Superior temporal gyrus (tissue), 1 donor: ENCODE results near the gene IQCH.
"Not testable (repeated sequence)": the region's sequence is repeated elsewhere in the genome, so short reads cannot be mapped to it uniquely, and the experiment has no call there.

Experiments used
- DNase-seq: peaks from one replicate; pipeline ENCODE4 v3.0.0-alpha.2; 2016; ENCODE audit errors: extremely low spot score

Gene IQCH

GRCh38 chr15:67436351-67437250 is 182.0 kb downstream of the IQCH start:
- not testable (repeated sequence) for DNase-seq

- no peak for DNase-seq
Measured at GRCh38 chr15:67444100-67444499, 189.5 kb downstream of the IQCH start.

GRCh38 chr15:67446449-67446848 is 191.9 kb downstream of the IQCH start:
- no peak for DNase-seq

DNA sequence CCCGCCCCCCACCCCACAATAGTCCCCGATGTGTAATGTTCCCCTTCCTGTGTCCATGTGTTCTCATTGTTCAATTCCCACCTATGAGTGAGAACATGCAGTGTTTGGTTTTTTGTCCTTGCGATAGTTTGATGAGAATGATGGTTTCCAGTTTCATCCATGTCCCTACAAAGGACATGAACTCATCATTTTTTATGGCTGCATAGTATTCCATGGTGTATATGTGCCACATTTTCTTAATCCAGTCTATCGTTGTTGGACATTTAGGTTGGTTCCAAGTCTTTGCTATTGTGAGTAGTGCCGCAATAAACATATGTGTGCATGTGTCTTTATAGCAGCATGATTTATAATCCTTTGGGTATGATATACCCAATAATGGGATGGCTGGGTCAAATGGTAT is 193.8 kb downstream of the IQCH start:
- DNase-seq = not testable (repeated sequence)

DNA sequence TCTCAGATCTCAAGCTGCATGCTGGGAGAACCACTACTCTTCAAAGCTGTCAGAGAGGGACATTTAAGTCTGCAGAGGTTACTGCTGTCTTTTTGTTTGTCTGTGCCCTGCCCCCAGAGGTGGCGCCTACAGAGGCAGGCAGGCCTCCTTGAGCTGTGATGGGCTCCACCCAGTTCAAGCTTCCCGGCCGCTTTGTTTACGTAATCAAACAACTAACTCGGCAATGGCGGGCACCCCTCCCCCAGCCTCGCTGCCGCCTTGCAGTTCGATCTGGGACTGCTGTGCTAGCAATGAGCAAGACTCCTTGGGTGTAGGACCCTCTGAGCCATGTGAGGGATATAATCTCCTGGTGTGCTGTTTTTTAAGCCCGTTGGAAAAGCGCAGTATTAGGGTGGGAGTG is 199.1 kb downstream of the IQCH start:
- DNase-seq = not testable (repeated sequence)

DNA sequence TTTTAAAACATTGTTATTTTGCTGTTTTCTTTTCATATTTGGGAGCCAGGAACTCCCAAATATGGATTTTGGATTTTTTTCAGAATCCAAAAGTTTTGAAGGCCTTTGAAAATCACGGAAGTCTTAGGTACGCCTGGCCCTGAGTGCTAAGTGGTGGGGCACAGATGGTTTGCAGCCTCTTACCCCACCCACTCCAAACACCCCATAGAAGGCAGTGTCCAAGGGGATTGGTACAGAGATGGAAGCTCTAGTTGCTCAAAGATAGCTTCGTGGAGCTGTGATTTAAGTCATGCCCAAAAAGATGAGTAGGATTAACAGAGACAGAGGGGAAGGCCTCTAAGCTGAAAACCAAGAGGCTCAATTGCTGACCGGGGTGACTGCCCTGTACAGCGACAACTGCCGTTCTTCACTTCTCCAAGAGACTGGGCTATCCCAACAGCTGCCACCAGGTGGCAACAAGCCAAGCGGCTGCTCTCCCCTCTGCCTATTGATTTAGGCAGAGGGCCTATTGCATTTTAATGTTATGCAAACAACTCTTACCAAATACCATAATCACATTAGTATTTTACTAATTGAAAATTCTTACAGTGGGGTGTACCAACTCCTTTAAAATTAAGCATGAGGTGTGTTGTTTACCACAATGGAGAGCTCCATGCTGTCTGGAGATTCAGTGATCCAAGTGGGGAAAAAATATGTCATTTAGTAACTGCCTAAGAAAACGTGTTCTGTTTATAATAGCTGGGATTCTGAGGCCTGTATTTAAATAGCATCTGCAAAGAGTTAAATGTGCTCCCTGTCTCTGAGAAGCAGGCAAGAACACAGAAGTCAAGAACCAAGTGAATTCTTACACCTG is 202.3 kb downstream of the IQCH start:
- DNase-seq = peak; percentile 90

- no peak for DNase-seq
Measured at GRCh38 chr15:67458331-67459029, 203.9 kb downstream of the IQCH start.

GRCh38 chr15:67460521-67460920 is 205.9 kb downstream of the IQCH start:
- no peak for DNase-seq

GRCh38 chr15:67461735-67462134 is 207.1 kb downstream of the IQCH start:
- DNase-seq = no peak

DNA sequence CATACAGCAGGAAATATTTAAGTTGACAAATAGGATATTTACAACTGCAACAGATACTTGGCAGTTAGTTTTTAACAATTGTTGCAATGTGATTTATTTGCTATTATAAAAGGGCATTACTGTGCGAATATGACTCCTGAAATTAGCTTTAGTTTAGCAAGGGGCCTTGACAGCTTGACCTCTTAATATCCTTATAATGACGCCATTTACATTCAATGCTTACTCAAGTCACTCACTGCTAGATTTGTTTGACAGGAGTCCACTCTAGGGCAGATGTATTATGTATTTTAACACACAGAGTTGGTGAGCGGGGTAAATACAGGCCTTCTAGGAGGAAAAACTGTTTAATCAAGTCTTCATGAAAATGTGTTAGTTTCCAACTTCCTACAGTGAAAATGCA is 208.3 kb downstream of the IQCH start:
- no peak for DNase-seq

DNA sequence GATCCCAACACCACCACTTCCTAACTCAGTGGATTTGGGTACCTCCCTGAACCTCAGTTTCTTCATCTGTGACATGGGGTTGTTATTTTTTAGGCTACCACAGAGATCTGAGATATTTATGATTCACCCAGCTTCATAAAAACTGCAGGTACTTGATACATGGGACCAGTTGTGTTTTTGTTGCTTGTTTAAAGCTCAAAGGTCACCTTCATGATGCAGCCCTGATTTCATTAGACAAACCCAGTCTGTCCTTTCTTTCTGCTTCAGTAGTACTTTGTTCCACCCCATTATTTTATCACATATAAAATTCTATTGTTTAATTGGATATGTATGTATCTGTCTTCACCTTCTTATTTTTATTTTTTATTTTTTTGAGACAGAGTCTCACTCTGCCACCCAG is 208.9 kb downstream of the IQCH start:
- DNase-seq = no peak

- no peak for DNase-seq
Measured at GRCh38 chr15:67465196-67465952, 210.8 kb downstream of the IQCH start.

- peak; percentile 40 for DNase-seq
Measured at GRCh38 chr15:67468416-67468815, 213.8 kb downstream of the IQCH start.

- no peak for DNase-seq
Measured at GRCh38 chr15:67469680-67470079, 215.1 kb downstream of the IQCH start.

- DNase-seq = no peak
Measured at GRCh38 chr15:67472957-67473356, 218.4 kb downstream of the IQCH start.

DNA sequence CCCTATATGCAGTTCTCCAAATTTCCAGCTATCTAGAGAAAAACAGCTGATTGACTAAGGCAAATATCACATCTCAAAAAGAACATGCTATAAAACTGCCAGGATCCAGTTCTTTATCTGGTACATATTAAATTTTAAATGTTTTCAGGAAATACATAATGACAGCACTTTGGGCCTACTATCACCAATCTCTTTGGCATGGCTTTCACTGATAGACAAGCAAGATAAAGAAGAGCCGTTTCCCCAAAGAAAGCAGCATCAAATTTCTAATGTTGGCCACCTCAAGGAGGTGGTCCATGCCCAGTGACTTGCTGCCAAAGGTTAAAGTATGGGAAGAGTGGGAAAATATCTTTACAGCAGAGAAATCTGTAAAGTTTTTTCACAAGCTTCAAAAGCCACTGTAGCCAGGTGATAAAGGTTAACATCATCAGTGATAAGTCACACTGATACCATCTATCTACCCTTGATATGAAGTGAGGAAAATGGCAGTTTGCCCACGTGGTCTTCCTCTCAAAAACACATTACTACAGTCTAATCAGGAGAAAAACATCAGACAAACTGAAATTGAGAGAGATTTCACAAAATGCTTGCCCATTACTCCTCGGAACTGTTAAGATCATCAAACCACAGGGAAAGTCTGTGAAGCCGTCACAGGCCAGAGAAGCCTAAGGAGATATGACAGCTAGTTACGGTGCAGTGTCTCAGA is 220.0 kb downstream of the IQCH start:
- no peak for DNase-seq

DNA sequence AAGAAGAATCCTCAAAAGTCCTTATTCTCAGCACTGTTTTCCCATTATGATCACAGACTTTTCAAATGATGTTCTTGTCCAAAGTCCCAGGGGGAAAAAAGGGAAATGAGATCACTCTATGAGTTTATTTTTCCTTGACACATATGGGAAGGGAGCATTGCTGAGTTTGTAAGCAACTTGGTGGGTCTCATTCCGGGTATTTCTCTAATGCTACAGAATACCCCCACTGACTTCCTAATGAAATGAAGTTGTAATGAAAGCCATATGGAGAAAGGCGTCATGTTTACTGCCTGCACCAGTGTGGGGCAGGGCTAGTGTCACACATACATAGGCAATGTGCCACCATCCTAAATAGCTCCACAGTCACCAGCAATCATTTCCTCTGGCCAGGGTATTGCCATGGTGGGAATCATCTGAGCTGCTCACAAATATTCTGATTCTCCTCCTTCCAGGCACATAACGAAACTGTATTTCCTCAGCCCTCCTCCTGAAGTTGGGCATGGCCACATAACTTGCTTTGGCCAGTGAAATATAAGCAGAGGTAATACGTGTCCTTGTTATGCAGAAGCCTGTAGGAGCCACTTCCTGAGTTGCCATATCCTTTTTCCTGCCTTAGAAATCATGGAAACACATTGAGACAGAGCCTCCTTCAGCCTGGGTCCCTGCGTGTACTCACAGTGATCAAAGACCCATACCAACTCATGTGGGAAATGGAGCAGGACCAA is 225.4 kb downstream of the IQCH start:
- no peak for DNase-seq

DNA sequence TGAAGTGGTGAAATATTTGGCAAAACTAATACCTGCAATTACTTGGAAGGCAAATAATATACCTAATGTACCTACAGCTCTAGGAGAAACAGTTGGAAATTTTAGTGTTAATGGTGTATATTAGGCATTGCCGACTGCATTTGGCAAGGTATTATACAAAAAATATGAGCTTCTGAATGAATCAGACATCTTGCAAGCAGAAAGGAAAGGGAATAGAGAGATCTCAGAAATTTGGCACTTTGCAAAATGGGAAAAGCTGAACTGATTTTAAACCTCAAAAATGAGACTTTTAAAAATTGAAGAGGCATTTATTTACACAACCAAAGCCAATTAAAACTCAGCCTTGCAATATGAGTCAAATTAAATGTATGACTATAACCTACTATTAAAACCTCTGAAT is 226.2 kb downstream of the IQCH start:
- DNase-seq = no peak

DNA sequence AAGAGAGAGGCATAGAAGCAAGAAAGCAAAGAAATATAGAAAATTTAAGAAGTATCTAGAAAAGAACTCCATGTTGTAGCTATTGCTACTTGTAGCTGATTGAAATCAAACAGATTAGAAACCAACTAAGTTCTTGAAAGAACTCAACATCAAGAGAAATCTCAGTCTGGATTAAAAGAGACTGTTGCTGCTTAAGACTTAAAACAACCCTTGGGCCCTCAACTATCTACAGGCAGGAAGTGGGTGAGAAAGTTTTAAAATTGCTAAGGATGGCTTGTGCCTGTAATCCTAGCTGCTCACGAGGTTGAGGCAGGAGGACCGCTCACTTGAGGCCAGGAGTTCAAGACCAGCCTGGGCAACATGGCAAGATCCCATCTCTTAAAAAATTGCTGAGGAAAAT is 227.1 kb downstream of the IQCH start:
- no peak for DNase-seq

- DNase-seq = no peak
Measured at GRCh38 chr15:67495585-67495984, 241.0 kb downstream of the IQCH start.
